ENCODE results near the gene LRRK1. TPM values are rescaled to one million over a fixed set of nuclear protein-coding genes. Genes with fewer than 3 reads are reported as not detected.

LRRK1 gene
- total and polyA plus RNA-seq, 2 of the 4 experiments (the other 2 are of a cell fraction), result 3.0 to 5.8 TPM

DNA sequence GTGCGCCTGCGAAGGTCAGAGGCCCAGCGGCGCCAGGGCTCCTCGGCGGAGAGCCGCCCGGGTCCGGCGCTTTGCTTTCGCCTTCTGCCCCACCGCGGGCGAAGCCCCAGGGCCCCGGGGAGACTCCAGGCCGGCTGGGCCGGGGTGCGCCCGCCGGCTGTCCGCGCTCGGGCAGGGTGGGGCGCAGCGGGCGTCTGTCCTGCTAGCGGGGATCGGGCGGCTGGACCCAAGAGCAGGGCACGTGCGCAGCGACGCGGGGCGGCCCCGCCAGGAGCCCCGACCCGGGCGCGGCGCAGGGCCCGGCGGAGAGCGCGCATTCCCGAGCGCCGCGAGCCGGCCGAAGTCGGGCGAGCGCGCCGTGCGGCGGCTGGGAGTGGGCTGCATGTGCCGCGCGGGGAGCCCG is 40.1 kb upstream of the LRRK1 start:
- H2BK5ac ChIP-seq (ENCODE audit: low read depth, low read length, poor library complexity, severe bottlenecking), result no peak overlapping the region
- peak; percentile 73 for ATAC-seq (ENCODE audit: low read depth)
- H3K36me3 ChIP-seq (ENCODE audit: control insufficient read depth, insufficient read depth, low read length), result no peaks in the 10 kb centered on the region
- no peak overlapping the region for H2BK15ac ChIP-seq (ENCODE audit: low read depth, low read length)
- TF ChIP-seq BHLHE40 (IDR thresholded peaks at IDR 0.05; ENCODE audit: low read depth, low read length), result peak; percentile 20; the same call in 1 of the 2 replicates
- TF ChIP-seq RCOR1 (IDR thresholded peaks at IDR 0.05; ENCODE audit: insufficient replicate concordance, low read length), result no peak
- no peaks in the 10 kb centered on the region for H3K79me1 ChIP-seq (ENCODE audit: low read depth in 1 of 2, low read length in 2 of 2)
- no peak overlapping the region for H2BK20ac ChIP-seq (ENCODE audit: low read depth, low read length)
- no peak overlapping the region for H3K18ac ChIP-seq (ENCODE audit: low read depth, low read length)
- CTCF ChIA-PET, result interaction anchor here (1.0 to 1.4 kb wide), 2 partner anchors 39 to 142 kb away, joined by 3 read pairs; no protein-coding TSS in a partner anchor
- DNase-seq, result no peak
- POLR2A ChIA-PET (ENCODE audit: unreplicated experiment), result no interaction called here
- H3K9me3 ChIP-seq (ENCODE audit: control insufficient read depth, insufficient read depth, low read length), result 0 out of 2 replicates have a peak, but pooled peaks cover 2% of the 10 kb centered on the region
- no peak overlapping the region for H3K23ac ChIP-seq (ENCODE audit: low read depth, low read length)
- intact Hi-C loops (cut with micrococcal nuclease) (no loop called here), in situ Hi-C loops (cut with MboI; ENCODE audit: low sequenced_read_pairs) (loop anchor here (10.0 kb wide), 1 partner anchor 214 kb away; no protein-coding TSS in a partner anchor), dilution Hi-C loops (cut with HindIII; ENCODE audit: low sequenced_read_pairs, unreplicated experiment) (no loop called here)
- WGBS, 2 experiments (ENCODE audit: extremely low coverage in 2 of 2, insufficient read length in 1 of 2), result 3% methylated on average over 47 of the region's 62 CpGs; no CpG with 5 or more reads in 1 of the 2 experiments
- H3K4me3 ChIP-seq (ENCODE audit: insufficient read depth, low read depth, low read length), result peak overlapping the region; percentile 63
- no peaks in the 10 kb centered on the region for H4K20me1 ChIP-seq (ENCODE audit: insufficient read depth, low read length)
- no peak overlapping the region for H3K27ac ChIP-seq (ENCODE audit: insufficient read depth, low read length)
- peaks cover 69% of the 10 kb centered on the region for H3K27me3 ChIP-seq (ENCODE audit: control insufficient read depth, insufficient read depth, low read length)
- H2AFZ ChIP-seq (replicated peaks; ENCODE audit: low read length, poor library complexity), result peak overlapping the region; percentile 76
- no peak overlapping the region for H3K56ac ChIP-seq (ENCODE audit: extremely low read depth, insufficient read depth, low read length)
- 0 out of 2 replicates have a peak, but pooled peaks cover 2% of the 10 kb centered on the region for H3K9me1 ChIP-seq (ENCODE audit: insufficient read depth, low read length)
- no peak overlapping the region for H2AK5ac ChIP-seq (ENCODE audit: low read depth, low read length)
- H3K4me1 ChIP-seq (ENCODE audit: control insufficient read depth, insufficient read depth, low read length), result no peaks in the 10 kb centered on the region; the same call in 1 of the 2 replicates
- BruUV-seq (replicated peaks), result no TSS peak
- H3K14ac ChIP-seq (replicated peaks; ENCODE audit: low read depth, low read length), result no peak overlapping the region
- no peak overlapping the region for H3K4me2 ChIP-seq (ENCODE audit: low read depth, low read length)
- no peak overlapping the region for H4K5ac ChIP-seq (ENCODE audit: low read depth, low read length)
- peak overlapping the region; percentile 39 for H2AK9ac ChIP-seq (replicated peaks; ENCODE audit: low read depth, low read length, poor library complexity)
- H2BK120ac ChIP-seq (ENCODE audit: low read depth, low read length), result no peak overlapping the region
- H3K4ac ChIP-seq (ENCODE audit: low read depth, low read length), result no peak overlapping the region
- H4K91ac ChIP-seq (ENCODE audit: insufficient read depth, low read depth, low read length), result no peak overlapping the region
- no peak overlapping the region for H4K8ac ChIP-seq (ENCODE audit: low read depth in 2 of 2, low read length in 2 of 2)
- H3K9ac ChIP-seq (ENCODE audit: low read depth, low read length), result no peak overlapping the region
